ENCODE measurements around the gene PYGO2.
"Not testable (repeated sequence)": the region's sequence is repeated elsewhere in the genome, so short reads cannot be mapped to it uniquely, and the experiment has no call there.

Gene PYGO2

GRCh38 chr1:154940651-154941194, 20.9 kb downstream of the PYGO2 start:
- no peak for DNase-seq

GRCh38 chr1:154940213-154940560, 21.4 kb downstream of the PYGO2 start:
- no peak for DNase-seq

GRCh38 chr1:154938604-154939399, 22.8 kb downstream of the PYGO2 start:
- DNase-seq: no peak

- no peak for DNase-seq
Measured at GRCh38 chr1:154937988-154938386, 23.6 kb downstream of the PYGO2 start.

GRCh38 chr1:154937085-154937987, 24.2 kb downstream of the PYGO2 start:
- DNase-seq: peak; percentile 96 to 97

- peak; percentile 97 to 98 for DNase-seq
Measured at GRCh38 chr1:154936555-154937084, 25.0 kb downstream of the PYGO2 start, which contains the start of gene PMVK. TSS of gene PMVK (minus strand) at chr1:154936719. CDS start at chr1:154936685, 34 bp downstream.

- no peak for DNase-seq
Measured at GRCh38 chr1:154935749-154936554, 25.6 kb downstream of the PYGO2 start.

GRCh38 chr1:154934358-154934948, 27.1 kb downstream of the PYGO2 start:
- no peak for DNase-seq

- DNase-seq: no peak
Measured at GRCh38 chr1:154931940-154932487, 29.6 kb downstream of the PYGO2 start.

- no peak for DNase-seq
Measured at GRCh38 chr1:154926201-154926600, 35.4 kb downstream of the PYGO2 start.

GRCh38 chr1:154925335-154926170, 36.0 kb downstream of the PYGO2 start:
- no peak for DNase-seq

GRCh38 chr1:154923695-154924094, 37.9 kb downstream of the PYGO2 start:
- no peak for DNase-seq

GRCh38 chr1:154913273-154913672, 48.3 kb downstream of the PYGO2 start:
- DNase-seq: no peak

- DNase-seq: no peak
Measured at GRCh38 chr1:154912755-154913154, 48.8 kb downstream of the PYGO2 start.

GRCh38 chr1:154911691-154912550, 49.7 kb downstream of the PYGO2 start:
- DNase-seq: no peak

- DNase-seq: no peak
Measured at GRCh38 chr1:154910851-154911250, 50.7 kb downstream of the PYGO2 start.

- no peak for DNase-seq
Measured at GRCh38 chr1:154908937-154909336, 52.6 kb downstream of the PYGO2 start.

- DNase-seq: not testable (repeated sequence)
Measured at GRCh38 chr1:154908129-154908528, 53.5 kb downstream of the PYGO2 start.

Data from SHP77 (cell line).